GM21367 (cell line): ENCODE data around the gene MYLK2.

Source experiments
- ATAC-seq: cut with Tn5 transposase; IDR thresholded peaks from one replicate; pipeline ENCODE4 v1.9.1; 2021; ENCODE audit not compliant: unreplicated experiment

The MYLK2 gene

DNA sequence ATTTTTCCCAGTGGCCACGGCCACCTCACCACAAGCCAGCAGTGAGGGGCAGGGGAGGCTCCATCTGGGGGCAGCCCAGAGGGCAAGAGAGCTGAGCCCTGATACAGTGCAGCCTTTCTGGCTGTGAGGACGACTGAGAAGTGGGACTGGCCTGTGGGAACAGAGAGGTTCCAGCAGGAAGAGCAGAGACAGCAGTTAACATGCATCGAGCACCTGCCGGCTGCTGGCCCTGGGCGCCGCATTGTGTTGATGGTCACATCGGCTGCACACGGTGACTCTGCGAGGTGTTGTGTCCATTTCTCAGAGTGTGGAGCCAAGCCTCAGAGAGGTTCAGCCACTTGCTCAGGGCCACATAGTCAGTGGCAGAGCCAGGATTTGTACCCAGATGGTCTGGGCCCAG is 16.4 kb downstream of the MYLK2 start:
- no peak for ATAC-seq

DNA sequence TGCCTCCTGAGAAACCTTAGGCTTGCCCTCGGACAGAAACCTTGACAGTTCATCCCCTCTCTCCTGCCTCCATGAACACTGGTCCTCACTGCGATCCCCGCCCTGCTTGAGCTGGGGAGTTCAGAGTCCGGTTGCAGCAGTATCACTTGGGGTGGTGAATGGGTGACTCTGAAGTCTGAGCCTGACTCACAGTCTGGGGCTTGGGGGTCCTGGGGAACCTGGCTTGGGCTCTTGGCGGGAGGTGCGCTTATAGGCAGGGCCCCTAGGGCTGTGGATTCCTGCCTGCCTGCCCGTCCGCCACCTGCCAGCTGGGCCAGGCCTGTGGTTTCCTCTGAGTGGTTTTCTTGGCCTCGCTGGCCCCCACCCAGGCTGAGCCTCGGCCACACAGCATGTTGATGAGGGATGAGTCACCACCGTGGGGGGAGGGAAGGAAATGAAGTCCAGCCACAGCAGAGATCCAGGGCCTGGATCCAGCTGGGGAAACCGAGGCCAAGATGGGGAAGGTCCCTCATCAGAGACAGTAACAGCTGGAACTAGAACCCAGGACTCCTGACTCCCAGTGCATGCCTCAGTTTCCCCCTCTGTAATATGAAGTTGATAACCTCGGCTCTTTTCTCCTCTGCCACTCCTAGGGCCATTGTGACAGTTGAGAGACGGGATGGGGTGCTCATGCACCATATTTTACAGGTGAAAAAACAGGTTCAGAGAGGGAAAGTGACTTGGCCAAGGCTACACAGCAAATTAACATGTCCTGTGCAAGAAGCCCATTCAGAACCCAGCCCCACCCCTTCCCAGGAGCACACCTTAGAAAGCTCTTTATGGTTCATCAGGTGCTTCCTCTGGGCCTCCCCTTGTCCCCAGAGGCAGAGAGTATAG is 17.1 kb downstream of the MYLK2 start:
- no peak for ATAC-seq

DNA sequence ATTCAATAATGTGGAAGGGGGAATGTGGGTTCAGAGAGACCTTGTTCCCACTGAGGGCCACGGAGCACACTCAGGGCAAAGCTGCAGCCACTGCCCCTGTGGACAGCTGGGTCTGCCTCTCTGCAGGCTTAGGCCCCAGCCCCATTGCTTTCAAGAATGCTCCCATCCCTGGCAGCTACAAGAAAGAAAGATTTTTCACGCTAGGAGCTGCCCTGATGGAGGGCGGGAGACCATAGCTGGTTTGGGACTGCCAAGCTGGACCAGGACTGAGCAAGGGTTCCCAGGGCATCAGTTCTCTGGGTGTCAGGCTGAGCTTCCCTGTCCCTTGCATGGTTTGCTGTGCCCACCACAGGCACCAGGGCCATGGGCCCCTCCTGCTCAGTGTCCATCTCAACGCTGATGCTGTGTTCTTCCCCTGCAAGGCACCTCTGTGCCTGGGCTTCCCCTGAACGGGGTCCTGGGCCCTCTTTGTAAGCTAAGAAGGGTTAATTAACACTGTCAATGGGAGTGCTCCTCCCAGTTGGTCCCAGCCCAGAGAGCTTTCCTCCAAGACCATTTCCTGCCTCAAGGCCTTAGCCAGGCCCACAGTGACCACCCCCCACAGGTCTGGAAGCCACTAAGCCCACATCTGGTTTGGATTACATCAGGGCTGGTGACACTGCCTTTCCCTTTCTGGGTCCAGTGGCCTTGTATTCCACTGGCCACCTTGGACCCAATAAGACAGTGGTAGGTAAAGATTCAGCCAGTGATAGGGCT is 17.9 kb downstream of the MYLK2 start:
- no peak for ATAC-seq

DNA sequence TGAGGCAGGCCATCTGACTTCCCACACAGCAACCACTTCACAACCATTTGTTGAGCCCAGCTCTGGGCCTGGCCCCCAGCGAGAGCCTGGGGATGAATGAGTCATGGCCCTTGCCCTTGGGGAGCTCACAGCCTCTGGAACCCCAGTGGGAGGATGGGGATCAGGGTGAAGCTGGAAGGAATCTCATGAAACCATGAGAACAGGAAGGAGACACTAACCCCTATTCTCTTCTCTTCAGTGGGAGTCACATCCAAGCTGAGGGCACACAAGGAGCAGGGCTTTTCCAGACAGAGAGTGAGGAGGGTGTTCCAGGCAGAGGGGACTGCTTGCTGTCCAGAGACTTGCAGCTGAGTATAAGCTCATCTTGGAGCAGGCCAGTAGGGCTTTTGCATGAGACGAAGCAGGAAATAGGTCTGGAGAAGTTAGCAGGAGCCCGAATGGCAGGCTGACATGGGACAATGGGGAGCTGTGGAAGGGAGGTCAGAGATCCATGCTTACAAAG is 18.8 kb downstream of the MYLK2 start:
- no peak for ATAC-seq

DNA sequence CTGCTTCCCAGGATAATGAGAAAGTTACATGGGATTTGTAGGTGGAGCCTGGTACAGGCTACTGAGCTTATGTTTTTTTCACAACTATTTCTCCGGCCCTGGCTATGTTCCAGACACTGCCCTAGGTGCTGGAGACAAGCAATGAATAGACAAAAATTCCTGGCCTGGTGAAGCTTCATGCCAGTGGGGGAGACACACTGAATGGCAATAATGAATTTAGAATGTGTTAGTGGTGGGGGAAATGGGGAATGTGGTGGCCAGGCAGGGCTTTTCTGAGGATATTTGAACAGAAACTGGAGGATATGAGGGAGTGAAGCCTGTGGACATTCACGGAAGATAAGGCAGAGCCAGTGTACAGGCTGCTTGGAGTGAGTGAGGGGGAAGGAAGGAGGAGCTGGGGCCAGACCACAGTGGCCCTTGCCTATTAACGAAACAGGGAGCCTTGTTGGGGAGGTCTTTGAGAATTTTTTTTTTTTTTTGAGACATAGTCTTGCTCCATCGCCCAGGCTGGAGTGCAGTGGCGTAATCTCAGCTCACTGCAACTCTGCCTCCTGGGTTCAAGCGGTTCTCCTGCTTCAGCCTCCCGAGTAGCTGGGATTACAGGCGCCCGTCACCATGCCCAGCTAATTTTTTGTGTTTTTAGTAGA is 19.6 kb downstream of the MYLK2 start:
- no peak for ATAC-seq

DNA sequence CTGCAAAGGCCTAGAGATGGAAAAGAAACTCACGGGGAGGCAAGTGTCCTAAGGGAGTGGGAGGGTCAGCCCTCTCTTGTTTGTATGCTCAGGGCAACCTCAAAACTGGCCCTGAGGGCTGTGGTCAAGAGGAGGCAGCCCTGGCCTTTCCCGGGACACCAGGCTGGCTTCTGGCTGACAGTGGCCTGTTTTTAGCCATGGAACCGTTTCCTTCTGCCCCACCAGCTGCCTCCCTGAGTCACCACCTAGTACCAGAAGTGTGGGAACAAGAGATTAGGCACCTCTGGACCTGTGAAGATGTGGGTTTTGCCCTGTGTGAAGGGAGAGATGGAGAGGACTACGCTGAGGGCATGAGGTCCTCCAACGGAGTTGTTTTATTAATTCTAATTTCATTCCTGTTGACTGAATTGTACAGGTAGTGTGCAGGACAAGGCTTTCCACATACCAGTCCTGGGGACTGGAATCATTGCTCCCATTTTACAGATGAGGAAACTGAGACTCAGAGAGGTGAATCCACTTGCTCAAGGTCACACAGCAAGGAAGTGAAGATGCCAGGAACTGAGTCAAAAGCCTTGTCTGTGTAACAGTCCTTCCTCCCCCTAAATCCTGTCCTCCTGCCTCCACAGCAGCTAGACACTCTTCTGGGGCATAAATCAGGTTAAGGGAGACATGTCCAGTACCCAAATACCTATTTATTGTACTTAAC is 20.8 kb downstream of the MYLK2 start:
- no peak for ATAC-seq

DNA sequence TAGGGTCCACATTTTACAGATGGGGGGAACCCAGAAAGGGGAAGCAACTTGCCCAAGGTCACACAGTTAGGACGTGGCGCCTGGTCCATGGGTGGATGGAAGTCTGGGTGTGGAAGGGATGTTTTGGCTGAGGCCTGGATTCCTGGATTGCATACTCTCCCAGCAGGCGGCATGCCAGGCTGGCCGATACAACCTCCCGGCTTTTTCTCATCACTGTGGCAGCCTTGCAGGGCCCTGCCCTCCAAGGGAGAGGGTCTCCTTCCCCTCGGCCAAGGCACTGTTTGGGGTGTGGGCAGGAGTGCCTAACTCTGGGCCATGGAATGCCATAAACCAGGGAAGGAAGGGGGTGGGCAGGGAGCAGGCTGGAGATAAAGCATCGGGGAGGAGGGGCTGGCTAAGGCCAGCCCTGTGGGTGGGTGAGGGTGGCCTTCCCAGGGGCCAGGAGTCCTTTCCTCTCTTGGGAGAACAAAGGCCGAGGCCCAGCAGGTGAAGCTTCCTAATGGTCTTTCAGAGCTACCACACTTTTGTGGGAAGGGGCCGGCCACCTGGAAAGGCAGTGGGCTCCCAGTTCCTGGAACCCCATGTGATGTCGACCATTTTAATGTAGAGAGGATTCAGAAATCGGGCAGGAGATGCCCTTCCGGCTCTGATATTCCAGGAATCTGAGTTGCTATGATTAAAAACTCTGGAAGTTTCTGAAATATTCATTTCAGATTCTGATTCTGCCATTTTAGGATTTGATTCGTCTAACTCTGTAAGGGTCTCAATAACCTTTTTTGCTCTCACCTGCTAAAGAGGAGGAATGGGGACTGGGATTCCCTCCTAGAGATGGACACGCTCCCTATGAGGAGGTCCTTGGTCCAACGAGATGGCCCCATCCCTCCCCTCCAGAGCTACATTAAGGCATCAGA is 22.0 kb downstream of the MYLK2 start:
- no peak for ATAC-seq

DNA sequence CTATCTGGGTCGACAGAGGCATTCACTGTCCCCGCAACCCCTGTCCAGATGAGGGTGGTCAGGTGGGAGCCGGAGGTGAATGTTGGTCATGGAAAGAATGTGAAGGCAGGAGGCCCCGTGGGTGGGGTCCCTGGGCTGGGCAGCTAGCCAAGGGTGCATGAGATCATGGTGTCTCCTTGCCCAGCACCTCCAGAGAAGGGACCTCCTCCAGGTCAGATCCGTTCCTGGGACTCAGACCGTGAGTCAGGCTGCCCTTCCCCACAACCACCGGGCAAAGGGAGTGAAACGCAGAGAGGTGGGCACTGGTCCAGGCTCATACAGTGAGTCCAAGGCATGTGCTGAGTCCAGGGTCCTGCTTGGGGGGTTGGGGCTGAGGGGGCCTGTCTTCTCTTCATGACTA is 22.8 kb downstream of the MYLK2 start:
- no peak for ATAC-seq

DNA sequence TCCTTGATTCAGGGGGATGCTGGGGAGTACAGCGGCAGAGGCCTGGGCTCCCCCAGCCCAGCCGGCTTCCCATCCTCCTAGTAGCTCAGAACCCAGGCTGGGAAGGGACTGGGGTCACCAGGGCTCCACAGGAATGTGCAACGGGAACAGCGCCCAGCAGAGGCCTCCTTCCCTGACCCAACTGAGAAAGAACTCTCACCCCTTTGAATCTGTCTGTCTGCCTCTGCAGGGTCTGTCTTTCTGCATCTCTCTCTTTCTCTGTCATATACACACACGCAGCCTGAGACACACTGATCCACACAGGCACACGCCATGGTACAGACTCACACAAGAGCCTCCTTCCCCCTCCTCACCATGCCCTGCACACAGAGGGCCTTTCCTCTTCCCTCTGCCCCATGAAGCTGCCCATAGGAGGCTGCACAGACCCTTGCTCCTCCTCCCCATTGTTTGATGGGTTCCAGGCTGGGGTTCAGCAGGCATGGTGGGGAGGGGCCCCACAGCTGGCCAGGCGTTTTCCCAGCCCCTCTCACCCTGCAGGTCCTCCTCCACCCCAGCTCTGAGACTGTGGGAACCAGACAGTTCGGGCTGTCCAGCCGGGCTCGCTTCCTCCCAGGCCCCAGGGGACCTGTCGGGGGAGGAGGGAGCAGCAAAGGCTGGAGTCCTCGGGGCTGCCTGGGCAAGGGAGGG is 23.5 kb downstream of the MYLK2 start:
- ATAC-seq = no peak

DNA sequence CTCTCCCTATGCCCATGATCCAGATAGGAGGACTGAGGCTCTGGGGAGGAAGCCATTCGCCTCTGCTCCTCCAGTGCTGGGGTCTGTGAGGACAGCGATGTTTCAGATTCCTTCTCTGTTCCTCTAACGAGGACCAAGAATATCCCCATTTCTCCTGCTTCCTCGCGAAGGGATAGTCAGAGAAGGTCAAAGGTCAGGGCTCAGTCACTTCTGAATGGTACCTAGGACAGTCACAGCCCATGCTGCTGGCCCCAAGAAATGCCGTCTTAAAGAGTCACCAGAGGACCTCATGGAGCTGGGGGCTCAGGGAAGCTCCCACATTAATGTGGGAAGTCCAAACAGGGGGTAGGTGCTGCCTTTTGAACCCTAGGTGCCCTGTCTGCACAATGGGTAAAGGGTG is 24.1 kb downstream of the MYLK2 start:
- no peak for ATAC-seq

DNA sequence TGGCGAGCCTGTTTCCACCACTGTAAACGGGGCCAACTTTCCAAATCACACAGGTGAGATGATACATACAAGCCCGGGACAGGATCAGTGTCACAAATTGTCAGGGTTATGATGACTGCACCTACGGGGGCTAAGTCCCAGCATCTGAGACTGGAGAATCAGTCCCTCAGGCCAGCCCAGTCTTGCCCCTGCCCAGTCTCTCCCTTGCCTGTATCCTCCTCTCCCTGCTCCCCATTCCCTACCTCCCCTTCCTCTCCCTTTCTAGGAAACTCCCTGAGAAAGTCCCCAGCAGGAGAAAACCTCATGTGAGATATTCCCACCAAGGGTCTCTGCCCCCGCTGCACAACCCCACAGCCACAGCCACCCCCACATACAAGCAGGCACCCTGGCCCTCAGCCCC is 24.7 kb downstream of the MYLK2 start:
- no peak for ATAC-seq

DNA sequence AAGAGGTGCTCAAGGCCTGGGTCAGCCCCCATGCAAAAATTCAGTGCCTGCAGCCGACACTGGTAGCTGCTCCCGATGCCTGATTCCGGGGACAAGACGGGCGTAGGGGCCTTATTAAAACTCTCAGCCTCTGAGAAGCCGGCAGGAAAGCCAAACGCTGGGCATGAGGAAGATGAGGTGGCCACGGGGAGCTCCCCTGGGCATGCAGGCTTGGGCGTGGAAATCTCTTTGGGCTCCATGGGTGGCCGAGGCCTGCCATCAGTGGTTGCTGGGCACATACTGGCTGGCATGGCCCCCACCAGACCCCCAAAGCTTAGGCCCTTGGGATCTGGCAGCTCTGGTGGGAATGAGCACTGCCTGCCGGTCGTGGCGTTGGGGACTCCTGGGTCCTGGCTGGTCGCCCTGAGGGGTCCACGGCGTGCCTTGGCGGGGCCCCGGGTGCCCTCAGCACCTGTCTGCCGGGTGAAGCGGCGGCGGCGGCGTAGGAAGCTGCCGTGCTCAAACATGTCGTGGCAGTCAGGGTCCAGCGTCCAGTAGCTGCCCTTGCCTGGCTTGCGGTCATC is 25.7 kb downstream of the MYLK2 start:
- no peak for ATAC-seq

DNA sequence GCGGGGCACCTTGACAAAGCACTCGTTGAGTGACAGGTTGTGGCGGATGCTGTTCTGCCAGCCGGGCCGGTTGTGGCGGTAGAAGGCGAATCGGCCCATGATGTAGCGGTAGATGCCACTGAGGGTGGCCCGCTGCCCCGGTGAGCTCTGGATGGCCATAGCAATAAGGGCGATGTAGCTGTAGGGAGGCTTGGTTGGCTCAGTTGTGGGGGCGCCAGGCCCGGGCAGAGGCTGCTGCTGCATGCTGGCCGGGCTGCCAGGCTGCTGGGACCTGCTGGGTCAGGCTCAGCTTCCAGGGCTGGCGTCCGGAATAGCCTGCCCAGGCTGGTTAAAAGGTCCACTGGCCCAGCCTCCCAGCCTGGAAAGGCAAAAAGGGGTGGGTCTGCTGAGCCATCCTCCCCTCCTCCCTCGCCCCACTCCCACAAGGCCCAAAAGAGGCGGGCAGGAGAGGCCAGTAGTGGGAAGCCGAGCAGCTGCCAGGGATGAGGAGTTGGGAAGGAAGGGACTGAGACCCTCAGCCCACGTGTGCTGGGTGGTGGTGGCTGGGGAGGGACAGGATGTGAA is 26.2 kb downstream of the MYLK2 start, which contains the start of gene FOXS1:
TSS of gene FOXS1 (minus strand) at position 305 of the 564 bp plus-strand sequence. CDS start at position 243, 62 bp downstream.
- no peak for ATAC-seq

DNA sequence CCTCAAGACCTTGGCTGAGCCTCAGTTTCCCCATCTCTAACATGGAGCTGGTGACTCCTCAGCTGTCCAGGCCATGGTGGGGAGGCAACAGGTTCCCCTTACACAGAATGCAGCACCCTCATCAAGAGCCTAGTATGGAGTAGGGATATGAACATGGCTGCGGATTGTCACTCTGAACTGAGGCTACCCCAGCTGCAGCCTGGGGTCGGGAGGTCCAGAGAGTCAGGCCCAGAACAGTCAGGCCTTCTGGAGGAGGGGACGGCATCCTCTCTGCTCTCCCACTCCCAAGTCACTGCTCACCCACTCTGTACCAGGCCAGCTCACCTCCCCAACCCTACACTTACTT is 27.6 kb downstream of the MYLK2 start:
- no peak for ATAC-seq

DNA sequence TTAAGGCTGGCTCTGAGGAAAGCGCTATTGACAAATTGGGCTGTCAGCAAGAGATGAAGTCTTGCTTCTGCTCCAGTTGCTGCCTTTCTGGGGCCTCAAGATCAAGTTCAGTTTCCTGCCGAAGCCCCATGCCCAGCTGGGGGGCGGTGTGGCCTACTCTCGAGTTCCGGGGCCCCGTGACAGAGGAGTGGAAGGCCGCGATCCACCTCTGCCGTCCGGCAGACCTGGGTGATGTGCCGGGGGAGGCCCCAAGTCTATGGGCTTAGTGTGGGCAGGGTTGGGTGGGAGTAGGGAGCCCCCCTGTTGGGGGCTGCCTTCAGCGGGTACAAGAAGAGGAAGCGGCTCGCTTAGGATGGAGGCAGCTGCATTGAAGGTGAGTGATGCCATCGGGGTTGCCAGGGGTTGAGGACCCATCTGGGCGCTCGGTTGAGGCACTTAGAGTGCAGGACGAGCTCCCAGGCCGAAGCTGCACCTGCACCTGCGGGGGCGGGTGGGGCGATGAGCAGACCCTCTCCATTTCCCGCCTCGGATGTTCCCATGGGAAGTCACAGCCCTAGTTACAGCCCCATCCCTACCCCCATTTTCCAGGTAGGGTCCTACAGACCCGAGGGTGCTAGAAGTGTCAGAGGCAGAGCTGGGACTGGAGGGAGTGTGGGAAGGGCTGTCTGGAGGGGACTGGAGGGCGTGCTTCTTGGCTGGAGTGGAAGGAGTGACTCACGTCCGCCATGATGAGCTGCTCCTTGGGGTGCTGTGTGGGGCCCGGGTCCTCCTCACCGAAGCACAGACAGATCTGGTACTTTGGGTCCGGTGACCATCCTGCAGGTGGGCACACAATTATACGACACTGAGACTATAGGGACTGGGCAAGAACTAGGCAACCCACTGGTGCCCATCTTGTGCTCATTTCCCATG is 29.2 kb downstream of the MYLK2 start:
- no peak for ATAC-seq

DNA sequence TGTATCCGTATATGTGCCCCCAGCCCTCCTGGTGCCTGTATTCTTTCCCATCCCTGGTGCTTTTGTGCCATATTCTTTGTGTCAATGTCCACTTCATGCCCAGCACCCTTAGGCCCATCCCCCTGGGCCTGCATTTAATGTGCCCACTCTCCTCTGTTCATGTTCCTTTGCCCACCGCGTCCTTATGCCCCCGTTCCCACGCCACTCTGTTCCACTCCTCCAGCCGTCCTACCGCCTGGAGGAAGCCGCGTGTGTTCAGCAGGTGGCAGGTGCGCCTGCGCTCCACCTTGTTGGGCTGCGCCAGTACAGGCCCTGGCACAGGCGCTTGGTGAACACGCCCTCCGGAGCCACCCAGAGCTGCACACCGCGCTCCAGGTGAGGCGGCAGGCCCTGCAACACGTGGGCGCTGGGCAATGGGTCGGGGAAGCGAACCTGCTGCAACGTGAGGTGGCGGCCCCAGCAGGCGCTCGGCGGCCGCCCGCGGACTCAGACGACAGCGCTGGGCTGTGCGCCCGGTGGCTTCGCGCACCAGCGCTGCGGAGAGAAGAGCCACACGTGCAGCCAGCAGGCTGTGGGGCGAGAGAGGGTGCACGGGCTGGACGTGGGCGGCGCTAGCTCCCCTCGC is 30.3 kb downstream of the MYLK2 start:
- ATAC-seq = no peak

DNA sequence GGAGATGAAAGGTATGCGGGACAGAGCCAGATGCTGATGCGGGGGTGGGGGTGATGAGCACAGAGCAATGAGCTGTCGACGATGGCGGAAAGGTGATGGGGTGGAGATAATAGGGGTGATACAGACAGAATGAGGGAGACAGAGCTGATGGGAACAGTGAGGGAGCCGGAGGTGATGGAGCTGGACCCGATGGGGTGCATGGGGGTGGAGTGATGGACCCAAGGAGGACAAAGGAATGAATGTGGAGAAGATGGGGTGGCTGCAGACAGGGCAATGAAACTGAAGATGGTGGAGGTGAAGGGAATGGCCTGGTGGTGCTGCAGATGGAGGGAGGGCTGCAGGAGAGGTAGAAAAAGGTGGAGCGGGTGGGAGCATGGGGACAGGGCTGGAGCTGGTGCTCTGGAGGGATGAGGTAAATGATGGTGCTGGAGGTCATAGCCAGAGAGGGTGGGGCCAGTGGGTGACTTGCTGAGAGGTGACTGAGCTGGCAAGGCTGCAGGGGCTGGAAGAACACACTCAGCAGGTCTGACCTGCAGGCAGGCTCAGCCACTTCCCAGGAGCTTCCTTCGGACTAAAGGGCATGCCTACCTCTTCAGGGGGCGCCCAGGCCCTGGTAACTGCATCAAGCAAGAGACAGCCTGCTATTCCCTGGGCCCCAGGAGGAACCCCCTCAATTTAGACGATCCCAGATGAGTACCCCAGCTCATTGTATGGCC is 32.2 kb downstream of the MYLK2 start:
- ATAC-seq = no peak
